SH-SY5Y (cell line): ENCODE measurements around the gene BRME1.

Experiments
- GATA2 ChIP-seq: IDR thresholded peaks from 2 replicates; pipeline ENCODE4 v1.6.1; 2011; ENCODE audit warnings: mild to moderate bottlenecking, low read depth, low read length
- GATA3 ChIP-seq: IDR thresholded peaks from 2 replicates; pipeline ENCODE4 v1.6.1; 2011; ENCODE audit warnings: low read depth, mild to moderate bottlenecking, low read length, moderate library complexity

The BRME1 gene

GRCh38 chr19:13872695-13873389 is 33.1 kb downstream of the BRME1 start:
- TF ChIP-seq GATA2, result no peak
- TF ChIP-seq GATA3, result no peak

GRCh38 chr19:13872339-13872694 is 33.6 kb downstream of the BRME1 start:
- TF ChIP-seq GATA2, result no peak
- TF ChIP-seq GATA3, result no peak

- TF ChIP-seq GATA2 (no peak), GATA3 (no peak)
Measured at GRCh38 chr19:13870873-13871272, 35.0 kb downstream of the BRME1 start.

GRCh38 chr19:13869281-13869680 is 36.6 kb downstream of the BRME1 start:
- TF ChIP-seq GATA3 (no peak), GATA2 (no peak)

GRCh38 chr19:13868663-13869062 is 37.3 kb downstream of the BRME1 start:
- no peak for TF ChIP-seq GATA2
- TF ChIP-seq GATA3, result no peak

GRCh38 chr19:13866463-13867046 is 39.4 kb downstream of the BRME1 start:
- TF ChIP-seq GATA2, result no peak
- no peak for TF ChIP-seq GATA3

- no peak for TF ChIP-seq GATA2
- TF ChIP-seq GATA3, result no peak
Measured at GRCh38 chr19:13865571-13866462, 40.1 kb downstream of the BRME1 start.

- TF ChIP-seq GATA3, result no peak
- TF ChIP-seq GATA2, result no peak
Measured at GRCh38 chr19:13864667-13865570, 41.0 kb downstream of the BRME1 start.

GRCh38 chr19:13864046-13864666 is 41.8 kb downstream of the BRME1 start:
- TF ChIP-seq GATA2, result no peak

- TF ChIP-seq GATA3 (no peak), GATA2 (no peak)
Measured at GRCh38 chr19:13861714-13862531, 44.0 kb downstream of the BRME1 start.

GRCh38 chr19:13861392-13861713 is 44.6 kb downstream of the BRME1 start:
- TF ChIP-seq GATA2 (no peak), GATA3 (no peak)

- TF ChIP-seq GATA2 (no peak), GATA3 (no peak)
Measured at GRCh38 chr19:13860679-13861391, 45.1 kb downstream of the BRME1 start.

- no peak for TF ChIP-seq GATA3
- TF ChIP-seq GATA2, result no peak
Measured at GRCh38 chr19:13859361-13859880, 46.5 kb downstream of the BRME1 start.
